H1 (cell line): ENCODE measurements around the gene MBP. TPM values are rescaled to one million over a fixed set of nuclear protein-coding genes. Genes with fewer than 3 reads are reported as not detected.

Experiments used
- CTCF ChIA-PET: fragments of 300-600 bp; sonication (Branson Sonifier 250); formaldehyde crosslinking; loops from one replicate; lab custom pipeline; 2021; ENCODE audit not compliant: partially characterized antibody; lab: Charles Lee
- POLR2A ChIA-PET: fragments of 300-600 bp; sonication (Branson Sonifier 250); formaldehyde crosslinking; loops from one replicate; lab custom pipeline; 2021; ENCODE audit warnings: inconsistent platforms; ENCODE audit not compliant: partially characterized antibody; lab: Charles Lee
- DNase-seq, 2 experiments: peaks; one replicate each; pipeline versions ENCODE4 v3.0.0 to v3.0.0-alpha.2; 2010 to 2022; ENCODE audit warnings: low spot score in 2 of 2, low read depth in 1 of 2, mixed read lengths in 1 of 2
- FAIRE-seq: peaks from 2 replicates; lab custom pipeline; 2011; peaks lifted over from hg19 to GRCh38; lab: Jason Lieb, UNC
- H2AFZ ChIP-seq: 2 replicates; pipeline ENCODE4 v1.8.1; 2012; ENCODE audit warnings: low read length, inconsistent platforms
- H2AK5ac ChIP-seq: 2 replicates; pipeline ENCODE4 v1.6.1; 2013; ENCODE audit warnings: low read depth, low read length
- H2BK120ac ChIP-seq: replicated peaks from 2 replicates; pipeline ENCODE3; 2013; ENCODE audit warnings: low read depth, low read length, inconsistent platforms
- H2BK12ac ChIP-seq: 2 replicates; pipeline ENCODE4 v1.6.1; 2013; ENCODE audit warnings: low read depth, low read length
- H2BK15ac ChIP-seq: 2 replicates; pipeline ENCODE4 v1.6.1; 2013; ENCODE audit warnings: low read length
- H2BK20ac ChIP-seq: 2 replicates; pipeline ENCODE4 v1.6.1; 2013; ENCODE audit warnings: low read length
- H2BK5ac ChIP-seq: 2 replicates; pipeline ENCODE4 v1.6.1; 2013; ENCODE audit warnings: low read depth, low read length
- H3K14ac ChIP-seq: 2 replicates; pipeline ENCODE4 v1.6.1; 2013; ENCODE audit warnings: inconsistent platforms; ENCODE audit not compliant: insufficient read length
- H3K18ac ChIP-seq: 2 replicates; pipeline ENCODE4 v1.6.1; 2013; ENCODE audit warnings: low read length; ENCODE audit errors: extremely low read depth
- H3K23ac ChIP-seq: 2 replicates; pipeline ENCODE4 v1.6.1; 2013; ENCODE audit warnings: inconsistent platforms; ENCODE audit not compliant: insufficient read length
- H3K23me2 ChIP-seq: 2 replicates; pipeline ENCODE4 v1.6.1; 2013; ENCODE audit warnings: low read depth, low read length
- H3K27ac ChIP-seq: 2 replicates; pipeline ENCODE4 v1.6.1; 2011; ENCODE audit warnings: low read depth, low read length, inconsistent platforms
- H3K27me3 ChIP-seq, 4 experiments: replicated peaks in 1 of 4; 1 replicate in 1 of 4; 2 replicates in 3 of 4; pipeline versions ENCODE4 v1.6.1 to v1.8.1; 2011 to 2013; ENCODE audit warnings: low read length in 3 of 4, mild to moderate bottlenecking in 3 of 4, inconsistent platforms in 2 of 4, mixed read lengths in 2 of 4, moderate library complexity in 1 of 4; ENCODE audit not compliant: control insufficient read depth in 3 of 4, insufficient read depth in 3 of 4; ENCODE audit errors: extremely low read depth in 1 of 4
- H3K36me3 ChIP-seq, 4 experiments: 2 replicates each; pipeline versions ENCODE4 v1.6.1 to v1.8.1; 2011 to 2013; ENCODE audit warnings: mild to moderate bottlenecking in 4 of 4, low read length in 3 of 4, moderate library complexity in 2 of 4, control low read depth in 1 of 4, inconsistent platforms in 1 of 4; ENCODE audit not compliant: insufficient read depth in 4 of 4, control insufficient read depth in 2 of 4
- H3K4ac ChIP-seq: replicated peaks from 2 replicates; pipeline ENCODE3; 2013; ENCODE audit warnings: low read length, low read depth, mixed read lengths, inconsistent platforms; ENCODE audit not compliant: insufficient read length
- H3K4me1 ChIP-seq, 4 experiments: replicated peaks in 1 of 4; 1 replicate in 1 of 4; 2 replicates in 3 of 4; pipeline versions ENCODE4 v1.6.1 to v1.8.1; 2011 to 2013; ENCODE audit warnings: low read length in 3 of 4, inconsistent platforms in 2 of 4, mixed read lengths in 1 of 4; ENCODE audit not compliant: insufficient read depth in 4 of 4, control insufficient read depth in 3 of 4
- H3K4me2 ChIP-seq, 2 experiments: 2 replicates each; pipeline versions ENCODE4 v1.6.1 to v1.8.1; 2011 to 2013; ENCODE audit warnings: low read depth in 2 of 2, low read length in 2 of 2, control low read depth in 1 of 2, inconsistent platforms in 1 of 2, mild to moderate bottlenecking in 1 of 2; ENCODE audit not compliant: insufficient read depth in 1 of 2
- H3K4me3 ChIP-seq, 4 experiments: fragments of 200-600, 300-600 bp in 1 of 4; sonication (generic), shearing (Covaris generic), sonication (Bioruptor Twin) in 1 of 4; 2 replicates each; pipeline versions ENCODE4 v1.5.1 to v1.8.1; 2011 to 2016; ENCODE audit warnings: low read length in 4 of 4, low read depth in 3 of 4, control low read depth in 2 of 4, inconsistent platforms in 2 of 4, mild to moderate bottlenecking in 2 of 4, mixed read lengths in 1 of 4, moderate library complexity in 1 of 4; ENCODE audit not compliant: insufficient read depth in 2 of 4; ENCODE audit errors: extremely low read depth in 1 of 4
- H3K56ac ChIP-seq: replicated peaks from 2 replicates; pipeline ENCODE3; 2013; ENCODE audit warnings: low read depth, mild to moderate bottlenecking, mixed read lengths, low read length, inconsistent platforms; ENCODE audit not compliant: insufficient read length
- H3K79me1 ChIP-seq: 2 replicates; pipeline ENCODE4 v1.6.1; 2013; ENCODE audit warnings: low read depth, low read length, control low read depth
- H3K79me2 ChIP-seq, 2 experiments: 2 replicates each; pipeline versions ENCODE4 v1.6.1 to v1.8.1; 2012 to 2013; ENCODE audit warnings: low read length in 2 of 2, mild to moderate bottlenecking in 2 of 2, inconsistent platforms in 1 of 2; ENCODE audit not compliant: insufficient read depth in 2 of 2, control insufficient read depth in 1 of 2
- H3K9ac ChIP-seq, 4 experiments: replicated peaks in 1 of 4; 1 replicate in 1 of 4; 2 replicates in 3 of 4; pipeline versions ENCODE4 v1.6.1 to v1.8.1; 2011 to 2013; ENCODE audit warnings: low read depth in 3 of 4, low read length in 3 of 4, control low read depth in 2 of 4, mild to moderate bottlenecking in 2 of 4, moderate library complexity in 2 of 4, inconsistent platforms in 1 of 4; ENCODE audit errors: extremely low read depth in 1 of 4
- H3K9me3 ChIP-seq, 2 experiments: 2 replicates each; pipeline versions ENCODE4 v1.6.1 to v1.8.1; 2012 to 2013; ENCODE audit warnings: mild to moderate bottlenecking in 2 of 2, moderate library complexity in 2 of 2, control low read depth in 1 of 2, inconsistent platforms in 1 of 2, low read depth in 1 of 2, low read length in 1 of 2, mixed read lengths in 1 of 2; ENCODE audit not compliant: insufficient read depth in 2 of 2
- H4K20me1 ChIP-seq, 2 experiments: replicated peaks in 1 of 2; 2 replicates each; pipeline versions ENCODE3 to v1.8.1; 2011 to 2013; ENCODE audit warnings: inconsistent platforms in 2 of 2, low read length in 2 of 2, mild to moderate bottlenecking in 1 of 2; ENCODE audit not compliant: insufficient read depth in 2 of 2, control insufficient read depth in 1 of 2
- H4K5ac ChIP-seq: 2 replicates; pipeline ENCODE4 v1.6.1; 2013; ENCODE audit warnings: low read length, low read depth, mixed read lengths, inconsistent platforms; ENCODE audit not compliant: insufficient read length
- H4K8ac ChIP-seq: 2 replicates; pipeline ENCODE4 v1.8.0; 2013; ENCODE audit warnings: mild to moderate bottlenecking, moderate library complexity, low read length, inconsistent platforms; ENCODE audit not compliant: insufficient read depth; ENCODE audit errors: extremely low read depth
- H4K91ac ChIP-seq: replicated peaks from 2 replicates; pipeline ENCODE3; 2013; ENCODE audit warnings: low read length, mixed read lengths, inconsistent platforms; ENCODE audit not compliant: insufficient read length
- HDAC6 ChIP-seq: IDR thresholded peaks from one replicate; pipeline ENCODE4 v1.7.1; 2012; ENCODE audit warnings: low read depth, mild to moderate bottlenecking, inconsistent platforms, low read length, moderate library complexity
- TAF1 ChIP-seq: IDR thresholded peaks from 2 replicates; pipeline ENCODE4 v1.6.1; 2011; ENCODE audit warnings: mild to moderate bottlenecking, low read depth, low read length
- TEAD4 ChIP-seq: IDR thresholded peaks from 2 replicates; pipeline ENCODE4 v1.6.1; 2012; ENCODE audit warnings: low read depth, low read length, inconsistent platforms, mixed read lengths
- WGBS, 2 experiments: shearing (Covaris generic) in 1 of 2; methylation state at CpG; one replicate each; pipeline versions ENCODE4 v1.1.6 to v1.1.7; 2013 to 2015; ENCODE audit warnings: low lambda C conversion rate in 2 of 2, mixed read lengths in 2 of 2, inconsistent platforms in 1 of 2, low coverage in 1 of 2, missing lambda C conversion rate in 1 of 2; ENCODE audit not compliant: insufficient replicate concordance in 2 of 2, insufficient coverage in 1 of 2, insufficient read length in 1 of 2; ENCODE audit errors: extremely low coverage in 1 of 2, missing lambda C conversion rate in 1 of 2; 5-methylcytosine and 5-hydroxymethylcytosine counted together
- polyA plus RNA-seq, 7 experiments: library from polyadenylated mRNA; depleted of rRNA in 3 of 7; stranded (reverse) in 5 of 7; unstranded in 2 of 7; fragments of >200 nt in 5 of 7; fragments of 200-250 nt in 2 of 7; gene quantifications; 1 replicate in 5 of 7; 2 replicates in 1 of 7; 4 replicates in 1 of 7; pipeline versions ENCODE4 v1.2.1 to v1.2.3, GENCODE V29; 2011 to 2013; ENCODE audit warnings: missing spikeins in 2 of 7, mixed read lengths in 2 of 7
- total RNA-seq: library from RNA; stranded (reverse); fragmentation: NEBNext Ultra II Directional; extraction: Animal tissue kit (Norgen Biotek cat#: 25700); gene quantifications from 2 replicates; pipeline ENCODE4 v1.2.1, GENCODE V29; 2021

MBP gene
- total and polyA plus RNA-seq, 2 of the 8 experiments (the other 6 are each of a cell fraction or from before 2014, with no cell fraction given), result 7.7 to 19.2 TPM

GRCh38 chr18:77021075-77021474 lies 111.5 kb downstream of the MBP start:
- no peak overlapping the region for H4K91ac ChIP-seq
- H3K4me3 ChIP-seq, result no peak overlapping the region
- H3K36me3 ChIP-seq, result no peaks in the 10 kb centered on the region
- no peaks in the 10 kb centered on the region; a peak in 1 of 7 replicates for H3K27me3 ChIP-seq
- TF ChIP-seq HDAC6, result no peak
- TF ChIP-seq TEAD4, result no peak
- TF ChIP-seq TAF1, result no peak
- no peaks in the 10 kb centered on the region for H3K9me3 ChIP-seq
- CTCF ChIA-PET, result interaction anchor here (0.6 to 1.0 kb wide), 2 partner anchors 11 to 21 kb away, joined by 3 read pairs; no protein-coding TSS in a partner anchor
- H4K20me1 ChIP-seq, result peaks cover 0 to 1% of the 10 kb centered on the region in 2 experiments
- no peak overlapping the region for H2BK5ac ChIP-seq
- FAIRE-seq, result no peak
- peaks cover 0 to 4% (median 3%) of the 10 kb centered on the region in 4 experiments; a peak in 6 of 7 replicates for H3K4me1 ChIP-seq
- no peak overlapping the region for H3K56ac ChIP-seq
- H3K4ac ChIP-seq, result no peak overlapping the region
- no peak overlapping the region for H4K8ac ChIP-seq
- no peak overlapping the region for H2AK5ac ChIP-seq
- no peak overlapping the region for H2AFZ ChIP-seq
- no peak overlapping the region for H3K4me2 ChIP-seq
- H3K9ac ChIP-seq, result no peak overlapping the region
- H2BK15ac ChIP-seq, result no peak overlapping the region
- H3K23ac ChIP-seq, result no peak overlapping the region
- no peaks in the 10 kb centered on the region for H3K79me2 ChIP-seq
- no peak overlapping the region for H4K5ac ChIP-seq
- no peak overlapping the region for H3K27ac ChIP-seq
- no peak overlapping the region for H3K18ac ChIP-seq
- no peak overlapping the region for H2BK12ac ChIP-seq
- no peak overlapping the region for H3K14ac ChIP-seq
- no peak for DNase-seq
- no peak overlapping the region for H2BK20ac ChIP-seq
- no peaks in the 10 kb centered on the region; the same call in 1 of the 2 replicates for H3K79me1 ChIP-seq
- 88% methylated on average over 9 of the region's 9 CpGs; no CpG with 5 or more reads in 1 of the 2 experiments for WGBS, 2 experiments
- peaks cover 11% of the 10 kb centered on the region; the same call in 1 of the 2 replicates for H3K23me2 ChIP-seq
- POLR2A ChIA-PET, result interaction anchor here (0.7 kb wide), 1 partner anchor 26 kb away, joined by 4 read pairs; no protein-coding TSS in a partner anchor
- H2BK120ac ChIP-seq, result no peak overlapping the region
